NCI-H2029 treated with DMSO at 0.1 percent for 48 hours (cell line): ENCODE measurements around the gene KISS1.

Experiments
- DNase-seq: peaks from one replicate; lab custom pipeline; 2025; lab: John Stamatoyannopoulos, UW

The KISS1 gene

GRCh38 chr1:204218552-204218951 is 22.3 kb upstream of the KISS1 start:
- no peak for DNase-seq

GRCh38 chr1:204217648-204218000 is 21.3 kb upstream of the KISS1 start:
- DNase-seq = no peak

DNA sequence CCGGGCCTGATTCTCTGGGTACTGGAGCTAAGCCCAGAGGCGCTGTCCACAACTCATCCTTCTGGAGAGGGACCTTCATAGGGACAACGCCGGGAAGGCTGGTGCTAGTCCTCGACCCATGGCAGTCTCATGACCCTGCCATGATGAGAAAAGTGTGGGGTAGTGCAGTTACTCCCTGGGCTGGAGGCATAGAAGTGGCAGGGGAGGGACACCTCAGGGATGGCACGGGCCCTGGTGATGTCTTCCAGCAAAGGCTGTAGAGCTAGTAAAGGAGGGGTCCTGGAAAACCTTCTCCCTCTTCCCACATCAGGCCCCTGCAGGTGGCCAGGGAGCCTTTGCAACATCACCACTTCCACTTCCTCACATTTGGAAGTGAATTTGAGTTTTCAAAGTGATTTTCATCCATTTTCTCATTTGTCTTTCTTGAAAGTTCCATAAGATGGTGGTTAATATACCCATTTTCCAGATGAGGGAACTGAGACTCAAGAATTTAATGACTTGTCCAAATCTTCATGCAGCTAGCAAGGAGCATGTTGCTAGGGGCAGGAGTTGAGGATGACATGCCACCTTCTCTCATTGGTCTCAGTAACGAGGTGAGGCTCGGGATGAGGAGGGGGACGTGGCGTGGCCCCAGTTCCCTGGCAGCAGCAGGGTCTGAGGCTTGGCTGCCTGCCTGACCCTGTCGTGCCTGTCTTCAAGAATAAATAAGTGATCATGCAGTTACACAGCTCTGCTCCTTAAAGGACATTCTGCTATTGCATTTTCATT is 20.8 kb upstream of the KISS1 start:
- no peak for DNase-seq

DNA sequence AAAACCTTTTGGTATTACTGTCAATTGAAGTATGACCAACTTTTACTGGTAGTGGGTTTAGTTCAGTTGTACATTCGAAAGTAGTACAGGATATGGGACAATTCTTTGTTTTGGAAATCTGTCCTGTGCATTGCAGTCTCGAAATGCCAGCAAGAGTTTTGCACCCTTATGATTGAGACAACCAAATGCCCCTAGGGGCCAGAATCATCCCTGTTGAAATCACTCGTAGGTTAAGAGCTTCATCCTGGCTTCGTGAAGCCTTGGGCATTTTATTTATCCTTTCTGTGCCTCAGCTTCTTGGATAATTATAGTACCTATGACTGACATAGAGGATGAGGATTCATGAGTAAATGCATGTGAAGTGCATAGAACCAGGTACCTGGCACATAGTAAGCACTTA is 19.9 kb upstream of the KISS1 start:
- no peak for DNase-seq

GRCh38 chr1:204213668-204214662 is 17.7 kb upstream of the KISS1 start, which contains the start of gene GOLT1A:
TSS of gene GOLT1A (minus strand) at chr1:204213988. CDS start at chr1:204213906, 82 bp downstream.
- DNase-seq = peak; percentile 37

DNA sequence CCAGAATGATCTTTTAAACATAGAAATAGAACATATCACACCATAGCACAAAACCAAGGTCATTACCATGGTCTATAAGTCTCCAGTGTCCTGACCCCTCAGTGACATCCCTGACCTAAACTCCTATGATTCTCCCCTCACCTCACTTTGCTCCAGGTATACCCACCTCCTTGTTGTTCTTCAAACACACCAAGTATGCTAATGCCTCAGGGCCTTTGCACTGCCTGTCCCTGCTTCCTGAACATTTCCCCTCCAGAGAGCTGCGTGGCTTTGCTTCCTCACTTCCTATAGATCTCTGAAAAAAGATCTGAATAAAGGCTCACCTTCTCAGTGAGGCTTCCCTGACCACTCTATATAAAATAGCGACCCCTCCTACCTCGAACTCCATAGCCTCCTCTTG is 16.4 kb upstream of the KISS1 start:
- no peak for DNase-seq

GRCh38 chr1:204211046-204211445 is 14.8 kb upstream of the KISS1 start:
- no peak for DNase-seq

- DNase-seq = no peak
These were observed 10.9 kb upstream of the KISS1 start for GRCh38 chr1:204207136-204207616.

DNA sequence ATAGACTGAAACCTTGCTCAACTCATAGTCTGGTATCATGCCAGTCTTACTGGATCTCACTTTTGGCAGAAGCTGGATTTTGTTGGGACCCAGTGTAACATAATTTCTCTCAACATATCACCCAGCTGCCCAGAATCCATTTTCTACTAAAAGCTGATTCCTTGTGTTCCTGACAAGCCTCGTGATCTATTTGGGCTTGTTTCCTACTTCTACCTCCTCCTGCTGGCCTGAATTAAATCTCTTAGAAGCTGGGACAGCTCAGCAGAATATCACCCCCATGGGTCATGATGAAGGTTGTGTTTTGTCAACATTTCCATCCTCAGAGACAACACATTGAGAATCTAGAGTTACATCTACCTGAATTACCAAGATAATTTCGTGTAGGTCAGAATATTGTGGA is 9.8 kb upstream of the KISS1 start:
- no peak for DNase-seq

DNA sequence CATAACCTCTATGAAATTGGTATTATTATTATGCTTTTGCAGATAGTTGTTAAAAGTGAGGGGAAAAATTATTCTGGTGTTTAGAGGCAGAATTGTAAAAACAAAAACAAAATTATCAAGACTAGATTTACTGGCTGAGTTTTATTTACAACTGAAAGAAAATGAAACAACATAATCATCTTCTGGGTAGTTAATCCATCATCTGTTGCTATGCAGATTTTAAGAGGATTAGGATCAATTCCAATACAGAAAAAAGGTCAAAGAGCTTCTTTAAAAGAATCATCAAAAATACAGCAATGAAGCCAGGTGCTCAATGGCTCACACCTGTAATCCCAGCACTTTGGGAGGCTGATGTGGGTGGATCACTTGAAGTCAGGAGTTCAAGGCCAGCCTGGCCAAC is 9.2 kb upstream of the KISS1 start:
- DNase-seq = no peak

GRCh38 chr1:204204944-204205343 is 8.7 kb upstream of the KISS1 start:
- no peak for DNase-seq

GRCh38 chr1:204203206-204203767 is 7.0 kb upstream of the KISS1 start:
- DNase-seq = no peak

DNA sequence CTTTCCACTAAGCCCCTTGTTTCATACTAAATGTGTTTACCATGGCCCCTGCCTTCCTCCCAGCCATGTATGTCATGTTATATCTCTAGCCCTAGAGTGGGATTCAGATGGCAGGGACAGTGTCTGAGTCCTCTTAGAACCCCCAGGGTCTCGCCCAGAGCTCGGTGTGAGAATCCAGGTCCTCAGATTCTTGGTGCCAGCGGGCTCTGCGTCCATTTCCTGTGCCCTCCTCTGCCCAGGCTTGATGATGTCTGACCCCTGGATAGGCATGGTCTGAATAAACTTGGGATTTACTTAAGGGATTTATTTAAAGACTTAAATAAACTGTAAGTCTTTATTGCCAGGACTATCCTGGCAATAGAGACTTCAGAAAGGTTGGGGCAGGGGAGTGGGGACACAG is 6.2 kb upstream of the KISS1 start:
- no peak for DNase-seq

- DNase-seq = no peak
These were observed 5.2 kb upstream of the KISS1 start for GRCh38 chr1:204201348-204202040.

DNA sequence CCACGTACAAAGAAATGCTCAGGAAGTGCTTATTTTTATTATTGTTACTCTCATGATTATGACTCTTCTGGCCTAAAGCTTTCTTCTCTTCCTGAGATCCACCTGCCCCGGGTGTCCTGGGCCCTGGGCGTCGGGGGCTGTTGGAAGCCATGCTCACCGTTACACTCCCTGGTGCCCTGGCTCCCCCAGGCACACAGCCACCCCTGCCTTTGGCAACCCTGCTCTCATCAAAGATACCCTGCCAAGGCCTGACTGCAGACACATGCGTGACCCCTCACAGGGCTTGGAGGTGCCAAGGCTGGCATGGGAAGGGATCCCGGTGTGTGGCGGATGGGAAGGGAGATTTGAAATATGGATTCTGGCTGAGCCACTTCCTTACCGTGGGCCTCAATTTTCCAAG is 3.3 kb upstream of the KISS1 start:
- DNase-seq = no peak

DNA sequence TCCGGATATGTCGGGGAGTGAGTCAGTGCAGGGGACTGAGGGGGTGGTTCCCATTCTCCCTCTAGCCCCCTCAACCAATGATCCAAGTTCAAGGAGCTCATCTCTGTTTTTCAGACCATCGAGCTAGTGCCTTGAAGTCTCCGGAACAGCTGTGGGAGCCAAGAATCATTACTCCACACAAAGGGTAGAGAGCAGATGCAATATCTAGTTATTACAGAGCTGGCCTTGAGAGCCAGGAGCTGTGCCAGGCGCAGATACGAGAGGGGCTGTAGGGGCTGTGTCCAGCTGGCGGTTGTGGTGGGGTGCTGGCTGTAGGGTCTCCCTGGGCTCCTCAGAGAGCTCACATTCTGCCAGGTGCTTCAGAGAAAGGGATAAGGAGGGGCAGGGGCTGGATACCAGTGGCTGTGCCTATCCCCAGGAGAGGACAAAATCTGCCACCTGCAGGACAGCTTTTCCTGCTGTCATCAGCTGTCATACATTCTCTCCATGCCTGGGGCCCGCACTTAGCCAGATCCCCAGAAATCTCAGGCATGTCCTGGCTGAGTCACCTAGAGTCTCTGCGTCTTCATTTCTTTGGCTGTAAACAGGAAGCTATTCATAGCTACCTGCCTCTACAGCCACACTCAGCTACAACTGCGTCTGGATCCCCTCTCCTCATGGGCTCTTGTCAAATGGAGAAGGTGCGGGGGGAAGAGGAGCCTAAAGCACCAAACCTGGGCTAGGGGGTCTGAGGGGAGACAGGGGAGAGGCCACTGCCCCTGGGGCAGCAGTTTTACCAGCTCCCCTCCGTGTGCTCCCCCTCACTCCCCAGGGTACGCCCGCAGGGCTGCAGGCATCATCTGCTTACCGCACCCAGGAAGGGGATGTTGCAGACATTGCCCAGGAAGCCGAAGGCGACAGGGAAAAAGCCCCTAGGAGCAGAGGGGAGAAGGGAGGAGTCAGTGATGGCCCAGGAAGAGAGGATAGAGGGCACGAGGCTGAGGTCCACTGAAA is 2.4 kb upstream of the KISS1 start:
- no peak for DNase-seq

- no peak for DNase-seq
These were observed 777 bp upstream of the KISS1 start for GRCh38 chr1:204197068-204197467.

- DNase-seq = no peak
These were observed 1.5 kb downstream of the KISS1 start for GRCh38 chr1:204194771-204195170.

DNA sequence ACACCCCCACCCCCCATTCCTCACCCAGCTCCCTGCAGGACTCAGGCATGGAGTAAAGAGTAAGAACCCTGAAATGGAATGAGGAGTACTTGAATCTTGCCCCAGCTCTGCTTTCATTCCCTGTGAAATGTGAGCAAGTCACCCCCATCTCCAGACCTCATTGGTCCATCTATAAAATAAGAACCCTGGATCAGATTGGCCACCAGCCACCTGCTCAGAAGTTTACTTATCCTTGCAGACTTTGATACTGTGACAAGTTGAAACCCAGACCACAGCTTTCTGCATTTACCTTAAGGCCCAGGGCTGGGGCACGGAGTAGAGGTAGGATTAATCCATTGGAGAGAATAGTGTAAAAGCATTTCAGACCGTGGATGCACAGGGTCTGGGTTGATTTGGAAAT is 2.2 kb downstream of the KISS1 start:
- no peak for DNase-seq

- no peak for DNase-seq
These were observed 3.5 kb downstream of the KISS1 start for GRCh38 chr1:204192589-204193352.
